ENCODE measurements around the gene CSNK2A1. TPM values are rescaled to one million over a fixed set of nuclear protein-coding genes. Genes with fewer than 3 reads are reported as not detected.

CSNK2A1 gene
- total RNA-seq: 122 TPM
- long read RNA-seq, full-length matches to known transcripts: 94 of 110 reads
- long read RNA-seq, partial matches to known transcripts: 3 of 110 reads
- long read RNA-seq, other reads (novel, unspliced or antisense): 13 of 110 reads

DNA sequence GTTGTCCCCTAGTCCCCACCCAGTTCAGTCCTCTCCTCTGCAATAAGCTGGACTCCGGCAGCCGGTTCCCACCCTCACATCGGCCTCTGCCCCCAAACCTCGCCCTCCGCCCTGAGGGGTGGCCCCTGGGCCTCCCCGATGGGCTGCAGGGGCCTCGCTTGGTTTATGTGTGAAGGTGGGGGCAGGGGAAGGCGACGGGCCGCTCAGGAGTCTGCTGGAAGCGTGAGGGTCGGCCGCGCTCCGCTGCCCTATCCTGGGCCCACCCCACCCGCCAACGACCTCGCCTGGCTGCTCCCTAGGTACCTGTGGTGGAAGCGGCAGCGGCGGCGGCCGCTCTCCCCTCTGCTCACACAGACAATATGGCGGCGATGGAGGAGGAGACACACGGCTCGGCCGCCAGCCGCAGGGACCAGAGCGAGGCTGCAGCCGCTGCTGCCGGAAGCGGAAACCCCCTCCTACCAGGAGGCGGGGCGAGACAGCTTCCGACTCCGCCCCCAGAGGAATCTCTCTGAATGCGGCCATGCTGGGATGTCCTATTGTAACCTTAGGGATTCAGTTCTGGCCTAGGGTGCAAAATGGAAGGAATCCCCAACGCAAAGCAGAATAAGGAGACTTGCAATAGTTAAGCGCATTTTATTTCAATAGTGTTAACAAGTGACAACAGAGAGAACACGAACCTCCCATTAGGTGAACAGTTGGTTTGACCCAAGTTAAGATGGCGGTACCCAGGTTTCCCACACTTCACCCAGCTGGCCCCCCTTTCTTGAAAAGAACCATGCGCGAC lies at the start of gene CSNK2A1:
Gene CSNK2A1 (minus strand): TSS at position 422 of the 784 bp plus-strand sequence. CDS start 35,239 bp downstream, outside the sequence.
- Histone ChIP-seq H3K9me3 (replicated peaks) (peaks cover 14% of the 10 kb centered on the region), H3K27ac (replicated peaks) (peak within 1 kb of the TSS; percentile 92), H3K27me3 (ENCODE audit: low read depth) (no peaks in the 10 kb centered on the region), H3K4me3 (peak within 1 kb of the TSS; percentile 85), H3K36me3 (no peaks in the 10 kb centered on the region), H3K4me1 (peaks cover 59% of the 10 kb centered on the region)
- TF ChIP-seq, protein P1, sequence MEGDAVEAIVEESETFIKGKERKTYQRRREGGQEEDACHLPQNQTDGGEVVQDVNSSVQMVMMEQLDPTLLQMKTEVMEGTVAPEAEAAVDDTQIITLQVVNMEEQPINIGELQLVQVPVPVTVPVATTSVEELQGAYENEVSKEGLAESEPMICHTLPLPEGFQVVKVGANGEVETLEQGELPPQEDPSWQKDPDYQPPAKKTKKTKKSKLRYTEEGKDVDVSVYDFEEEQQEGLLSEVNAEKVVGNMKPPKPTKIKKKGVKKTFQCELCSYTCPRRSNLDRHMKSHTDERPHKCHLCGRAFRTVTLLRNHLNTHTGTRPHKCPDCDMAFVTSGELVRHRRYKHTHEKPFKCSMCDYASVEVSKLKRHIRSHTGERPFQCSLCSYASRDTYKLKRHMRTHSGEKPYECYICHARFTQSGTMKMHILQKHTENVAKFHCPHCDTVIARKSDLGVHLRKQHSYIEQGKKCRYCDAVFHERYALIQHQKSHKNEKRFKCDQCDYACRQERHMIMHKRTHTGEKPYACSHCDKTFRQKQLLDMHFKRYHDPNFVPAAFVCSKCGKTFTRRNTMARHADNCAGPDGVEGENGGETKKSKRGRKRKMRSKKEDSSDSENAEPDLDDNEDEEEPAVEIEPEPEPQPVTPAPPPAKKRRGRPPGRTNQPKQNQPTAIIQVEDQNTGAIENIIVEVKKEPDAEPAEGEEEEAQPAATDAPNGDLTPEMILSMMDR (IDR thresholded peaks at IDR 0.05; ENCODE audit: borderline replicate concordance): no peak
- peak; percentile 93 for DNase-seq
- intact Hi-C loops (cut with micrococcal nuclease): no loop called here

DNA sequence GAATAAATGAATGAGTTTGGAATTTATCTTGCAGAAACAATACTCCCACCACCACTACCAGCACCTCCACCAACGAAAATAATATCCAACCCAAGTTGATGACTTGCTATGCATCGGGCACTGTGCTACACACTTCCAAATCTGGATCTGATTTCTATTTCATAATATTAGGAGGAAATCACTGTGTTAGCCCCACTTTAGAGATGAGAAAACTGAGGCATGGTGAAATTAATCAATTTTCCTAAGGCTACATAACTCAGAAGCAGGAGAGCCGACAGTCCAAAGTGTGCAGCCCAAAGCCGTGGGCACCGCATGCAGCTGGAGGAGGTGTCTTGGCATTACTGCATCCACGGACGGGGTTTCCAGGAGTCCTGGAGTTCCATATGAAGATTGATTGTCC lies 48.9 kb upstream of the CSNK2A1 start:
- DNase-seq: no peak
- no peak overlapping the region for H3K27ac ChIP-seq (replicated peaks)
- H3K36me3 ChIP-seq: no peaks in the 10 kb centered on the region
- no peaks in the 10 kb centered on the region for H3K9me3 ChIP-seq (replicated peaks)
- TF ChIP-seq, protein P1 (IDR thresholded peaks at IDR 0.05; ENCODE audit: borderline replicate concordance): no peak
- no peaks in the 10 kb centered on the region for H3K27me3 ChIP-seq (ENCODE audit: low read depth)
- intact Hi-C loops (cut with micrococcal nuclease): no loop called here
- no peak overlapping the region for H3K4me3 ChIP-seq
- peaks cover 51% of the 10 kb centered on the region for H3K4me1 ChIP-seq

DNA sequence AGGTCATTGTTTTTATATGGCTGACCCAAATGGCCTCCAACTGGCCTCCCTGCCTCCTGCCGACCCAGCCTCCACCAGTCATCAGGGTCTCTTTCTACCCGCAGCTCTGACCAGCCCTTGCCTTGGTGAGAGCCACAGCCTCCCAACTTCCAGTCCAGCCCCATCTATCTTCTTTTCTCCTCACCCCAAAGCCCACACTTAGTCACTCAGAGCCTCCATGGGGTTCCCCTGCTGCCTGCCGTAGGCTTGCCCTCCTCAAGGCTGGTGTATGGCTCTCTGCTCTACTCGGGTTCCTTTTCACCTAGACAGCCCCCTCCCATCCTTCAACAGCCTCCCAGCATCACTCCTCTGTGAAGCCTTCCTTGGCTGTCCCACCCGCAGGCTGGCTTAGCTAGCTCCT lies 48.4 kb upstream of the CSNK2A1 start:
- intact Hi-C loops (cut with micrococcal nuclease): no loop called here
- H3K36me3 ChIP-seq: no peaks in the 10 kb centered on the region
- no peaks in the 10 kb centered on the region for H3K27me3 ChIP-seq (ENCODE audit: low read depth)
- H3K4me3 ChIP-seq: no peak overlapping the region
- DNase-seq: no peak
- peaks cover 46% of the 10 kb centered on the region for H3K4me1 ChIP-seq
- H3K27ac ChIP-seq (replicated peaks): no peak overlapping the region
- no peaks in the 10 kb centered on the region for H3K9me3 ChIP-seq (replicated peaks)
- TF ChIP-seq, protein P1 (IDR thresholded peaks at IDR 0.05; ENCODE audit: borderline replicate concordance): no peak

DNA sequence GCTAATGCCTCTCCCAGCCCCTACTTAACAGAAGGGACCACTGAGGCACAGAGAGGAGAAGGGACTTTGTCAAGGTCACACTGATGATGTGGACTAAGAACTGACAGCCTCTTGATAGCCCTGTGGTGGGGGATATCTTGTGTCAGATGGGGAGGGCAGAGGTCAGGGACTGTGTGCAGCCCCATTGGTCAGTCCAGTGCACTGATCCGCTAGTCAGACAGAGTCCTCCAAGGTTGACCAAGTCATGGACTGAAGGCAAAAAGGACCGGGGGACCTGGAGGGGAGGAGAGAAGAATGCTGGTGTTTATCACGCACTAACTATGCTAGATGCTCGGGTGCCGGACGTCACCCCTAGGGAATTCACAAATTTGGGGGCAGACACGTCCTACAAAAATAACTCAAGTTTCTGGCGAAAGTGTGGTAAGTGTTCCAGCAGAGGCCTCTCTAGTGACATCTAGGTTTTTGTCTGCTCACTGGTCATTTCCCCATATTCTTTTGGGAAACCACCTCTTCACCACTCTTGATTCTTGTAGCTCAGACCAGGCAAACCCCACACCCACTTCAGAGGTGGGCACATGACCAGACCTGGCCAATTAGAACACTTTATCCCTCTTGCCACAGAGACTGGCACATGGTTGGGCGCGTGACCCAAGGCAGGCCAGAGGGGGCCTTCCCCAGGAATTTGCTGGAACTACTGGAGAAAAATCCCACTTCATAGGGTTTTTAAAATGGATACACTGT lies 45.5 kb upstream of the CSNK2A1 start:
- Histone ChIP-seq H3K9me3 (replicated peaks) (no peaks in the 10 kb centered on the region), H3K36me3 (no peaks in the 10 kb centered on the region), H3K27ac (replicated peaks) (peak overlapping the region; percentile 78), H3K4me1 (peaks cover 26% of the 10 kb centered on the region), H3K27me3 (ENCODE audit: low read depth) (no peaks in the 10 kb centered on the region), H3K4me3 (no peak overlapping the region)
- intact Hi-C loops (cut with micrococcal nuclease): no loop called here
- TF ChIP-seq, protein P1 (IDR thresholded peaks at IDR 0.05; ENCODE audit: borderline replicate concordance): no peak
- DNase-seq: no peak

DNA sequence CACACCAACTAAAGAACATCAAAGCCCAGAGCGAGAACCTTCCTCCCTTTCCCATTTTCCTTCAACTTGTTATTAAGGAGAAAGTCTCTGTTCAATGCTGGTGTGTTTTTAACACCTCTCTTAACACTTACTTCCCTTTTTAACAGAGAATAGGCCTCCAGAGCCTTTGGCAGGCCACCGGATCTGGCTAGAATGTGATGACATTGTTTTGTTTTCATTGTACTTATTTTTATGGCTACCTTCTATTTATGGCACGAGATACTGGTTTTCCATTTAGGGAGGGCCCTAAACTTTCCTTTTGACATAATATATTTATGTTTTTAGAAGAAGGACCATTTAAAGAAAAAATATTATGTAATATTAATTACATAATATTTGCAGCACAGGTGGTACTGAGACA lies 44.9 kb upstream of the CSNK2A1 start:
- H3K27ac ChIP-seq (replicated peaks): peak overlapping the region; percentile 78
- no peaks in the 10 kb centered on the region for H3K27me3 ChIP-seq (ENCODE audit: low read depth)
- DNase-seq: no peak
- intact Hi-C loops (cut with micrococcal nuclease): no loop called here
- TF ChIP-seq, protein P1 (IDR thresholded peaks at IDR 0.05; ENCODE audit: borderline replicate concordance): no peak
- H3K9me3 ChIP-seq (replicated peaks): no peaks in the 10 kb centered on the region
- no peaks in the 10 kb centered on the region for H3K36me3 ChIP-seq
- H3K4me1 ChIP-seq: peaks cover 26% of the 10 kb centered on the region
- no peak overlapping the region for H3K4me3 ChIP-seq
